ENCODE measurements around the gene SERPINH1.

- TF ChIP-seq, protein P1, sequence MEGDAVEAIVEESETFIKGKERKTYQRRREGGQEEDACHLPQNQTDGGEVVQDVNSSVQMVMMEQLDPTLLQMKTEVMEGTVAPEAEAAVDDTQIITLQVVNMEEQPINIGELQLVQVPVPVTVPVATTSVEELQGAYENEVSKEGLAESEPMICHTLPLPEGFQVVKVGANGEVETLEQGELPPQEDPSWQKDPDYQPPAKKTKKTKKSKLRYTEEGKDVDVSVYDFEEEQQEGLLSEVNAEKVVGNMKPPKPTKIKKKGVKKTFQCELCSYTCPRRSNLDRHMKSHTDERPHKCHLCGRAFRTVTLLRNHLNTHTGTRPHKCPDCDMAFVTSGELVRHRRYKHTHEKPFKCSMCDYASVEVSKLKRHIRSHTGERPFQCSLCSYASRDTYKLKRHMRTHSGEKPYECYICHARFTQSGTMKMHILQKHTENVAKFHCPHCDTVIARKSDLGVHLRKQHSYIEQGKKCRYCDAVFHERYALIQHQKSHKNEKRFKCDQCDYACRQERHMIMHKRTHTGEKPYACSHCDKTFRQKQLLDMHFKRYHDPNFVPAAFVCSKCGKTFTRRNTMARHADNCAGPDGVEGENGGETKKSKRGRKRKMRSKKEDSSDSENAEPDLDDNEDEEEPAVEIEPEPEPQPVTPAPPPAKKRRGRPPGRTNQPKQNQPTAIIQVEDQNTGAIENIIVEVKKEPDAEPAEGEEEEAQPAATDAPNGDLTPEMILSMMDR (IDR thresholded peaks at IDR 0.05), result peak; percentile 89 to 93 (median 91)
- TF ChIP-seq POLR2A (IDR thresholded peaks at IDR 0.05), result no peak
Measured at GRCh38 chr11:75532200-75533048, 29.6 kb upstream of the SERPINH1 start.

All from testis (tissue), 2 donors.